Measurements from ENCODE around the gene PCK1. TPM values are rescaled to one million over a fixed set of nuclear protein-coding genes. Genes with fewer than 3 reads are reported as not detected.

The PCK1 gene
- total RNA-seq, 1 experiment from 2014 or later: not detected

GRCh38 chr20:57529810-57530209 is 31.1 kb upstream of the PCK1 start:
- no peak for DNase-seq
- Histone ChIP-seq H2AK5ac (ENCODE audit: insufficient read length, low read length) (no peak overlapping the region), H4K5ac (ENCODE audit: insufficient read length, low read depth, low read length) (no peak overlapping the region), H2BK120ac (ENCODE audit: low read depth, low read length, poor library complexity, severe bottlenecking) (no peak overlapping the region), H3K18ac (ENCODE audit: insufficient read length, low read depth, low read length) (no peak overlapping the region), H4K91ac (ENCODE audit: insufficient read length, low read depth, low read length) (no peak overlapping the region), H3K79me1 (ENCODE audit: insufficient read depth, low read depth, low read length, poor library complexity, severe bottlenecking) (no peaks in the 10 kb centered on the region), H3K14ac (ENCODE audit: insufficient read depth, low read length) (no peak overlapping the region; the same call in 1 of the 2 replicates), H3K4me1 (ENCODE audit: insufficient read depth, low read length) (no peaks in the 10 kb centered on the region), H2BK12ac (ENCODE audit: insufficient read length, low read depth, low read length) (no peak overlapping the region), H4K20me1 (ENCODE audit: control insufficient read depth, insufficient read depth, insufficient read length) (no peaks in the 10 kb centered on the region), H3K27ac (ENCODE audit: insufficient read length, low read depth, low read length) (no peak overlapping the region), H2BK20ac (ENCODE audit: low read depth, low read length, poor library complexity, severe bottlenecking) (no peak overlapping the region), H3K23ac (ENCODE audit: insufficient read length, low read depth, low read length) (no peak overlapping the region), H3K4me2 (ENCODE audit: insufficient read depth, insufficient read length, low read length) (no peak overlapping the region), H3T11ph (ENCODE audit: low read length) (no peak overlapping the region), H2BK15ac (ENCODE audit: low read depth, low read length) (no peak overlapping the region), H3K9ac (ENCODE audit: extremely low read depth, insufficient read length, low read length) (no peak overlapping the region), H3K79me2 (ENCODE audit: insufficient read depth, low read length) (no peaks in the 10 kb centered on the region), H3K23me2 (ENCODE audit: insufficient read length, low read depth, low read length, poor library complexity, severe bottlenecking) (no peaks in the 10 kb centered on the region), H2AFZ (ENCODE audit: low read length) (no peak overlapping the region), H3K9me3 (ENCODE audit: control insufficient read depth, low read depth, low read length) (no peaks in the 10 kb centered on the region), H4K8ac (replicated peaks; ENCODE audit: insufficient read length, low read depth, low read length) (no peak overlapping the region), H2BK5ac (ENCODE audit: insufficient read length, low read length) (no peak overlapping the region), H3K27me3 (ENCODE audit: insufficient read depth, low read length) (no peaks in the 10 kb centered on the region), H3K56ac (ENCODE audit: insufficient read length, low read depth, low read length) (no peak overlapping the region), H3K4ac (ENCODE audit: low read depth, low read length) (no peak overlapping the region)
- TF ChIP-seq CTCF (conservative IDR thresholded peaks at IDR 0.05): no peak
- no peak overlapping the region for H3K4me3 Mint-ChIP-seq
- H3K27me3 Mint-ChIP-seq (ENCODE audit: low read depth): peaks cover 18% of the 10 kb centered on the region
- peaks cover 12 to 18% of the 10 kb centered on the region in 2 experiments; a peak in 4 of 5 replicates for H3K9me3 Mint-ChIP-seq
- H3K27ac Mint-ChIP-seq: no peak overlapping the region; a peak in 1 of 7 replicates
- H3K4me1 Mint-ChIP-seq: peaks cover 3 to 7% of the 10 kb centered on the region in 2 experiments; a peak in 3 of 4 replicates
- WGBS (ENCODE audit: extremely low coverage, insufficient read length, low lambda C conversion rate): no CpG with 5 or more reads among the region's 3 CpGs
- peaks cover 0 to 7% (median 2%) of the 10 kb centered on the region in 3 experiments; a peak in 4 of 7 replicates for H3K36me3 Mint-ChIP-seq (ENCODE audit: insufficient read depth in 1 of 3, low read depth in 3 of 3)

All from H9 (cell line).